ENCODE measurements around the gene NTM.

Gene NTM

GRCh38 chr11:132256528-132257279, 886.3 kb downstream of the NTM start:
- no peak overlapping the region for H3K4me2 ChIP-seq (ENCODE audit: insufficient read depth, low read length, poor library complexity, severe bottlenecking)
- no peak overlapping the region for H3K4me3 ChIP-seq (ENCODE audit: low read length in 2 of 2)
- H2BK5ac ChIP-seq (ENCODE audit: low read length), result no peak overlapping the region
- no peak overlapping the region for H2BK15ac ChIP-seq (ENCODE audit: low read length)
- H2AK5ac ChIP-seq (ENCODE audit: low read depth, low read length), result no peak overlapping the region
- no peaks in the 10 kb centered on the region for H3K4me1 ChIP-seq (ENCODE audit: control insufficient read depth in 2 of 2, insufficient read depth in 1 of 2, low read depth in 1 of 2, low read length in 2 of 2)
- H3K4ac ChIP-seq (ENCODE audit: low read length), result no peak overlapping the region
- no peaks in the 10 kb centered on the region for H3K79me1 ChIP-seq (ENCODE audit: low read depth, low read length)
- no peak overlapping the region for H3K9ac ChIP-seq (ENCODE audit: low read depth, low read length, poor library complexity)
- H3K36me3 ChIP-seq (replicated peaks in 1 of 2; ENCODE audit: control insufficient read depth in 2 of 2, insufficient read depth in 2 of 2, low read length in 2 of 2), result no peaks in the 10 kb centered on the region
- H4K8ac ChIP-seq (ENCODE audit: low read depth, low read length), result no peak overlapping the region
- no peak overlapping the region for H3K27ac ChIP-seq (replicated peaks; ENCODE audit: low read length)
- H3K18ac ChIP-seq (ENCODE audit: low read length), result no peak overlapping the region
- no peak overlapping the region for H3K14ac ChIP-seq (ENCODE audit: low read length)
- no peaks in the 10 kb centered on the region for H3K9me3 ChIP-seq (replicated peaks in 1 of 2; ENCODE audit: control insufficient read depth in 2 of 2, insufficient read depth in 1 of 2, low read depth in 1 of 2, low read length in 2 of 2)
- H3K27me3 ChIP-seq (ENCODE audit: control insufficient read depth in 3 of 3, insufficient read depth in 3 of 3, low read depth in 1 of 3, low read length in 3 of 3), result no peaks in the 10 kb centered on the region
- WGBS, 2 donors (ENCODE audit: extremely low coverage in 2 of 2, insufficient read length in 2 of 2, insufficient replicate concordance in 1 of 2), result no CpG with 5 or more reads among the region's 17 CpGs
- H4K91ac ChIP-seq (ENCODE audit: low read depth, low read length, poor library complexity), result no peak overlapping the region
- H2AFZ ChIP-seq (ENCODE audit: low read length), result no peak overlapping the region
- H2BK12ac ChIP-seq (ENCODE audit: low read length), result no peak overlapping the region
- H2BK120ac ChIP-seq (ENCODE audit: low read depth, low read length), result no peak overlapping the region
- H3K23ac ChIP-seq (ENCODE audit: low read depth, low read length, poor library complexity), result no peak overlapping the region
- no peak for DNase-seq (ENCODE audit: low spot score)

DNA sequence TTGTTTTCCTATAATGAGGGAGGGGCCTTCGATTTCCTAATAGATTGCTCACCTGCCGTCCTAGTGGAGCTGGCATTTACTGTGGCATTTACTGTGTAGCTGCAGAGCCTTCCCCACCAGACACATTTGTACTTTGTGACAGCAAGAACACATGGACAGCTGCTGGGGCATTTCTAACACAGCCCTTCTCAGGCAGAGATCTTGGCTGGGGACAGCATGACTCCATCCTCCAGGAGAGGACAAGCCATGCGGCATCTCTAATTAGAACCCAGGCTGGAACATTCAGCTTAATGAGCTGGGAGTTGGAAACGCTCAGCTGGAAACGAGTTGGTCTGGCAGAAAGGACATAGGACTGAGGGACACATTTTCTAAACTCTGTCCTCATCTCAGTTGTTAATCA, 887.5 kb downstream of the NTM start:
- H4K8ac ChIP-seq (ENCODE audit: low read depth, low read length), result no peak overlapping the region
- WGBS, 2 donors (ENCODE audit: extremely low coverage in 2 of 2, insufficient read length in 2 of 2, insufficient replicate concordance in 1 of 2), result no CpG with 5 or more reads among the region's 5 CpGs
- no peak overlapping the region for H3K4ac ChIP-seq (ENCODE audit: low read length)
- H3K27me3 ChIP-seq (ENCODE audit: control insufficient read depth in 3 of 3, insufficient read depth in 3 of 3, low read depth in 1 of 3, low read length in 3 of 3), result no peaks in the 10 kb centered on the region
- no peak for DNase-seq (ENCODE audit: low spot score)
- no peaks in the 10 kb centered on the region for H3K36me3 ChIP-seq (replicated peaks in 1 of 2; ENCODE audit: control insufficient read depth in 2 of 2, insufficient read depth in 2 of 2, low read length in 2 of 2)
- H2AK5ac ChIP-seq (ENCODE audit: low read depth, low read length), result no peak overlapping the region
- no peak overlapping the region for H4K91ac ChIP-seq (ENCODE audit: low read depth, low read length, poor library complexity)
- no peaks in the 10 kb centered on the region for H3K4me1 ChIP-seq (ENCODE audit: control insufficient read depth in 2 of 2, insufficient read depth in 1 of 2, low read depth in 1 of 2, low read length in 2 of 2)
- no peak overlapping the region for H3K4me2 ChIP-seq (ENCODE audit: insufficient read depth, low read length, poor library complexity, severe bottlenecking)
- H2BK12ac ChIP-seq (ENCODE audit: low read length), result no peak overlapping the region
- H3K14ac ChIP-seq (ENCODE audit: low read length), result no peak overlapping the region
- no peak overlapping the region for H2BK15ac ChIP-seq (ENCODE audit: low read length)
- H3K18ac ChIP-seq (ENCODE audit: low read length), result no peak overlapping the region
- no peak overlapping the region for H3K23ac ChIP-seq (ENCODE audit: low read depth, low read length, poor library complexity)
- no peak overlapping the region for H2BK5ac ChIP-seq (ENCODE audit: low read length)
- H3K27ac ChIP-seq (replicated peaks; ENCODE audit: low read length), result no peak overlapping the region
- H3K4me3 ChIP-seq (ENCODE audit: low read length in 2 of 2), result no peak overlapping the region
- H3K9ac ChIP-seq (ENCODE audit: low read depth, low read length, poor library complexity), result no peak overlapping the region
- H2BK120ac ChIP-seq (ENCODE audit: low read depth, low read length), result no peak overlapping the region
- no peak overlapping the region for H2AFZ ChIP-seq (ENCODE audit: low read length)
- H3K79me1 ChIP-seq (ENCODE audit: low read depth, low read length), result no peaks in the 10 kb centered on the region
- no peaks in the 10 kb centered on the region for H3K9me3 ChIP-seq (replicated peaks in 1 of 2; ENCODE audit: control insufficient read depth in 2 of 2, insufficient read depth in 1 of 2, low read depth in 1 of 2, low read length in 2 of 2)

GRCh38 chr11:132258875-132259274, 888.5 kb downstream of the NTM start:
- Histone ChIP-seq H3K9ac (ENCODE audit: low read depth, low read length, poor library complexity) (no peak overlapping the region), H3K4me3 (ENCODE audit: low read length in 2 of 2) (no peak overlapping the region), H3K4ac (ENCODE audit: low read length) (no peak overlapping the region), H2BK15ac (ENCODE audit: low read length) (no peak overlapping the region), H2AK5ac (ENCODE audit: low read depth, low read length) (no peak overlapping the region), H3K4me1 (ENCODE audit: control insufficient read depth in 2 of 2, insufficient read depth in 1 of 2, low read depth in 1 of 2, low read length in 2 of 2) (no peaks in the 10 kb centered on the region), H2BK120ac (ENCODE audit: low read depth, low read length) (no peak overlapping the region), H3K27me3 (ENCODE audit: control insufficient read depth in 3 of 3, insufficient read depth in 3 of 3, low read depth in 1 of 3, low read length in 3 of 3) (no peaks in the 10 kb centered on the region), H3K4me2 (ENCODE audit: insufficient read depth, low read length, poor library complexity, severe bottlenecking) (no peak overlapping the region), H4K91ac (ENCODE audit: low read depth, low read length, poor library complexity) (no peak overlapping the region), H3K23ac (ENCODE audit: low read depth, low read length, poor library complexity) (no peak overlapping the region), H2BK5ac (ENCODE audit: low read length) (no peak overlapping the region), H3K14ac (ENCODE audit: low read length) (no peak overlapping the region), H3K79me1 (ENCODE audit: low read depth, low read length) (no peaks in the 10 kb centered on the region), H3K36me3 (replicated peaks in 1 of 2; ENCODE audit: control insufficient read depth in 2 of 2, insufficient read depth in 2 of 2, low read length in 2 of 2) (no peaks in the 10 kb centered on the region), H4K8ac (ENCODE audit: low read depth, low read length) (no peak overlapping the region), H2BK12ac (ENCODE audit: low read length) (no peak overlapping the region), H3K27ac (replicated peaks; ENCODE audit: low read length) (no peak overlapping the region), H3K9me3 (replicated peaks in 1 of 2; ENCODE audit: control insufficient read depth in 2 of 2, insufficient read depth in 1 of 2, low read depth in 1 of 2, low read length in 2 of 2) (no peaks in the 10 kb centered on the region), H3K18ac (ENCODE audit: low read length) (no peak overlapping the region), H2AFZ (ENCODE audit: low read length) (no peak overlapping the region)
- DNase-seq (ENCODE audit: low spot score), result no peak
- no CpG with 5 or more reads among the region's 1 CpG for WGBS, 2 donors (ENCODE audit: extremely low coverage in 2 of 2, insufficient read length in 2 of 2, insufficient replicate concordance in 1 of 2)

DNA sequence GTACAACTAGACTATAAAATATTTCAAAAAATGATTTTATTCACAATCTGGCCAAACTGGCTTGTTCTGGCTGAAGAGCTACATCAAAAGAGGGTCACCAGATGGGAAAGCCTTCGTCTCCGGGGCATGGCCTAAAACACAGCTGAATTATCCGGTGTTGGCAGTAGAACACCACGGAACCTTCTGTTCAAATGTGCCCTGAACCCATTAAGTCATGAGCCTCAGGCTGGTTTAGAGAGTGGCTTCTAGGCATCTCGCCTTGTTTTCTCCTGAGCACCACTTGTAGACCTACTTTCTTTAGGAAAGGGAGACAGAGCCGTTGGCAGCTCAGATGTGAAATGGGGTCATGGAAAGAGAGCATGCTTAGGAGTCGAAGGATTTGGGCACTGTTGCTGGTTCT, 890.2 kb downstream of the NTM start:
- Histone ChIP-seq H3K14ac (ENCODE audit: low read length) (no peak overlapping the region), H2AK5ac (ENCODE audit: low read depth, low read length) (no peak overlapping the region), H3K23ac (ENCODE audit: low read depth, low read length, poor library complexity) (no peak overlapping the region), H3K4ac (ENCODE audit: low read length) (no peak overlapping the region), H2BK5ac (ENCODE audit: low read length) (no peak overlapping the region), H3K18ac (ENCODE audit: low read length) (no peak overlapping the region), H2BK12ac (ENCODE audit: low read length) (no peak overlapping the region), H2BK120ac (ENCODE audit: low read depth, low read length) (no peak overlapping the region), H3K9ac (ENCODE audit: low read depth, low read length, poor library complexity) (no peak overlapping the region), H2AFZ (ENCODE audit: low read length) (no peak overlapping the region), H3K4me2 (ENCODE audit: insufficient read depth, low read length, poor library complexity, severe bottlenecking) (no peak overlapping the region), H3K79me1 (ENCODE audit: low read depth, low read length) (no peaks in the 10 kb centered on the region), H4K91ac (ENCODE audit: low read depth, low read length, poor library complexity) (no peak overlapping the region), H3K4me1 (ENCODE audit: control insufficient read depth in 2 of 2, insufficient read depth in 1 of 2, low read depth in 1 of 2, low read length in 2 of 2) (no peaks in the 10 kb centered on the region), H3K36me3 (replicated peaks in 1 of 2; ENCODE audit: control insufficient read depth in 2 of 2, insufficient read depth in 2 of 2, low read length in 2 of 2) (no peaks in the 10 kb centered on the region), H4K8ac (ENCODE audit: low read depth, low read length) (no peak overlapping the region), H3K27ac (replicated peaks; ENCODE audit: low read length) (no peak overlapping the region), H3K4me3 (ENCODE audit: low read length in 2 of 2) (no peak overlapping the region), H3K27me3 (ENCODE audit: control insufficient read depth in 3 of 3, insufficient read depth in 3 of 3, low read depth in 1 of 3, low read length in 3 of 3) (no peaks in the 10 kb centered on the region), H2BK15ac (ENCODE audit: low read length) (no peak overlapping the region), H3K9me3 (replicated peaks in 1 of 2; ENCODE audit: control insufficient read depth in 2 of 2, insufficient read depth in 1 of 2, low read depth in 1 of 2, low read length in 2 of 2) (no peaks in the 10 kb centered on the region)
- no peak for DNase-seq (ENCODE audit: low spot score)
- WGBS, 2 donors (ENCODE audit: extremely low coverage in 2 of 2, insufficient read length in 2 of 2, insufficient replicate concordance in 1 of 2), result no CpG with 5 or more reads among the region's 7 CpGs

All from neuronal stem cell (in vitro differentiated cells).